Measurements from ENCODE around the gene SLC39A13. TPM values are rescaled to one million over a fixed set of nuclear protein-coding genes. Genes with fewer than 3 reads are reported as not detected.

The SLC39A13 gene
- total RNA-seq, 1 experiment from 2014 or later: 32.5 TPM

GRCh38 chr11:47413908-47414684 is 5.7 kb downstream of the SLC39A13 start:
- Histone ChIP-seq H3K79me2 (ENCODE audit: low read length) (peaks cover 20% of the 10 kb centered on the region), H2AFZ (ENCODE audit: low read length) (no peak overlapping the region), H3K9ac (ENCODE audit: low read length) (no peak overlapping the region), H3K9me3 (ENCODE audit: low read length) (no peaks in the 10 kb centered on the region), H4K20me1 (ENCODE audit: low read length) (peaks cover 9% of the 10 kb centered on the region; the same call in 1 of the 2 replicates), H3K4me3 (ENCODE audit: low read length) (no peak overlapping the region), H3K4me2 (ENCODE audit: low read length) (no peak overlapping the region), H3K27me3 (ENCODE audit: low read length) (no peaks in the 10 kb centered on the region), H3K9me2 (replicated peaks; ENCODE audit: low read length) (no peaks in the 10 kb centered on the region), H3K27ac (ENCODE audit: low read length) (no peak overlapping the region), H3K4me1 (ENCODE audit: insufficient read depth, low read length) (peaks cover 31% of the 10 kb centered on the region), H3K36me3 (ENCODE audit: low read depth, low read length) (peaks cover 6% of the 10 kb centered on the region), H3F3A (ENCODE audit: low read length, unreplicated experiment) (peaks cover 3% of the 10 kb centered on the region)
- DNase-seq (no peak), ATAC-seq (no peak)
- POLR2A ChIA-PET (ENCODE audit: unreplicated experiment): no interaction called here
- CTCF ChIA-PET: no interaction called here
- TF ChIP-seq CTCF (conservative IDR thresholded peaks at IDR 0.05; ENCODE audit: low read depth, low read length) (no peak), EZH2phosphoT487 (IDR thresholded peaks at IDR 0.05; ENCODE audit: borderline replicate concordance, low read length) (no peak), EZH2 (IDR thresholded peaks at IDR 0.05; ENCODE audit: low read length, unreplicated experiment) (no peak)
- BruUV-seq (replicated peaks): no TSS peak
- intact Hi-C loops (cut with micrococcal nuclease): no loop called here

GRCh38 chr11:47414685-47415070 is 6.3 kb downstream of the SLC39A13 start:
- H3K4me2 ChIP-seq (ENCODE audit: low read length): no peak overlapping the region
- no peak overlapping the region for H2AFZ ChIP-seq (ENCODE audit: low read length)
- H3K9ac ChIP-seq (ENCODE audit: low read length): no peak overlapping the region
- H4K20me1 ChIP-seq (ENCODE audit: low read length): peaks cover 9% of the 10 kb centered on the region; the same call in 1 of the 2 replicates
- no peaks in the 10 kb centered on the region for H3K9me2 ChIP-seq (replicated peaks; ENCODE audit: low read length)
- no peaks in the 10 kb centered on the region for H3K27me3 ChIP-seq (ENCODE audit: low read length)
- no peak overlapping the region for H3K27ac ChIP-seq (ENCODE audit: low read length)
- H3F3A ChIP-seq (ENCODE audit: low read length, unreplicated experiment): peaks cover 3% of the 10 kb centered on the region
- H3K4me3 ChIP-seq (ENCODE audit: low read length): no peak overlapping the region
- ChIA-PET CTCF (no interaction called here), POLR2A (ENCODE audit: unreplicated experiment) (no interaction called here)
- no peak for ATAC-seq
- peaks cover 14% of the 10 kb centered on the region for H3K79me2 ChIP-seq (ENCODE audit: low read length)
- H3K4me1 ChIP-seq (ENCODE audit: insufficient read depth, low read length): peaks cover 26% of the 10 kb centered on the region
- no peak for TF ChIP-seq CTCF (conservative IDR thresholded peaks at IDR 0.05; ENCODE audit: low read depth, low read length)
- TF ChIP-seq EZH2 (IDR thresholded peaks at IDR 0.05; ENCODE audit: low read length, unreplicated experiment): no peak
- no peak for TF ChIP-seq EZH2phosphoT487 (IDR thresholded peaks at IDR 0.05; ENCODE audit: borderline replicate concordance, low read length)
- intact Hi-C loops (cut with micrococcal nuclease): no loop called here
- peaks cover 7% of the 10 kb centered on the region for H3K36me3 ChIP-seq (ENCODE audit: low read depth, low read length)
- H3K9me3 ChIP-seq (ENCODE audit: low read length): no peaks in the 10 kb centered on the region
- BruUV-seq (replicated peaks): no TSS peak
- no peak for DNase-seq
